NCI-H187 treated with DMSO at 0.1 percent for 48 hours (cell line): ENCODE data around the gene ZBTB44.
"Not testable (repeated sequence)": the region's sequence is repeated elsewhere in the genome, so short reads cannot be mapped to it uniquely, and the experiment has no call there.

Source experiments
- DNase-seq: peaks from one replicate; lab custom pipeline; 2025; lab: John Stamatoyannopoulos, UW

ZBTB44 gene

GRCh38 chr11:130314750-130315285 lies at the start of gene ZBTB44:
Gene ZBTB44 (minus strand): TSS chr11:130314917. CDS start chr11:130261873, 53,044 bp downstream.
- peak; percentile 43 for DNase-seq

- DNase-seq: no peak
Measured at GRCh38 chr11:130359419-130359818, 44.7 kb upstream of the ZBTB44 start.

GRCh38 chr11:130358398-130358797 lies 43.7 kb upstream of the ZBTB44 start:
- DNase-seq: no peak

GRCh38 chr11:130347261-130347660 lies 32.5 kb upstream of the ZBTB44 start:
- DNase-seq: no peak

GRCh38 chr11:130344841-130345240 lies 30.1 kb upstream of the ZBTB44 start:
- DNase-seq: no peak

- DNase-seq: no peak
Measured at GRCh38 chr11:130340671-130341319, 26.1 kb upstream of the ZBTB44 start.

- no peak for DNase-seq
Measured at GRCh38 chr11:130338667-130339066, 23.9 kb upstream of the ZBTB44 start.

GRCh38 chr11:130337281-130338089 lies 22.8 kb upstream of the ZBTB44 start:
- DNase-seq: no peak

GRCh38 chr11:130331397-130331796 lies 16.7 kb upstream of the ZBTB44 start:
- DNase-seq: not testable (repeated sequence)

- no peak for DNase-seq
Measured at GRCh38 chr11:130330101-130330684, 15.5 kb upstream of the ZBTB44 start.

GRCh38 chr11:130328420-130328819 lies 13.7 kb upstream of the ZBTB44 start:
- DNase-seq: no peak

- no peak for DNase-seq
Measured at GRCh38 chr11:130327716-130328115, 13.0 kb upstream of the ZBTB44 start.

- no peak for DNase-seq
Measured at GRCh38 chr11:130325691-130326090, 11.0 kb upstream of the ZBTB44 start.

- DNase-seq: no peak
Measured at GRCh38 chr11:130323452-130324450, 9.0 kb upstream of the ZBTB44 start.

GRCh38 chr11:130322126-130322525 lies 7.4 kb upstream of the ZBTB44 start:
- no peak for DNase-seq

GRCh38 chr11:130318031-130318673 lies 3.4 kb upstream of the ZBTB44 start:
- DNase-seq: no peak

- DNase-seq: no peak
Measured at GRCh38 chr11:130315354-130315970, 745 bp upstream of the ZBTB44 start.

- no peak for DNase-seq
Measured at GRCh38 chr11:130314184-130314749, 450 bp downstream of the ZBTB44 start.

GRCh38 chr11:130313383-130314183 lies 1.1 kb downstream of the ZBTB44 start:
- no peak for DNase-seq
